ENCODE data around the gene CPB2. TPM values are rescaled to one million over a fixed set of nuclear protein-coding genes. Genes with fewer than 3 reads are reported as not detected.

Gene CPB2, protein sequence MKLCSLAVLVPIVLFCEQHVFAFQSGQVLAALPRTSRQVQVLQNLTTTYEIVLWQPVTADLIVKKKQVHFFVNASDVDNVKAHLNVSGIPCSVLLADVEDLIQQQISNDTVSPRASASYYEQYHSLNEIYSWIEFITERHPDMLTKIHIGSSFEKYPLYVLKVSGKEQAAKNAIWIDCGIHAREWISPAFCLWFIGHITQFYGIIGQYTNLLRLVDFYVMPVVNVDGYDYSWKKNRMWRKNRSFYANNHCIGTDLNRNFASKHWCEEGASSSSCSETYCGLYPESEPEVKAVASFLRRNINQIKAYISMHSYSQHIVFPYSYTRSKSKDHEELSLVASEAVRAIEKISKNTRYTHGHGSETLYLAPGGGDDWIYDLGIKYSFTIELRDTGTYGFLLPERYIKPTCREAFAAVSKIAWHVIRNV
- polyA plus RNA-seq (2013, experiment 1 of 4) = not detected
- not detected for polyA plus RNA-seq (2013, experiment 2 of 4)
- polyA plus RNA-seq (2013, experiment 3 of 4) = not detected
- polyA plus RNA-seq (2013, experiment 4 of 4) = not detected

DNA sequence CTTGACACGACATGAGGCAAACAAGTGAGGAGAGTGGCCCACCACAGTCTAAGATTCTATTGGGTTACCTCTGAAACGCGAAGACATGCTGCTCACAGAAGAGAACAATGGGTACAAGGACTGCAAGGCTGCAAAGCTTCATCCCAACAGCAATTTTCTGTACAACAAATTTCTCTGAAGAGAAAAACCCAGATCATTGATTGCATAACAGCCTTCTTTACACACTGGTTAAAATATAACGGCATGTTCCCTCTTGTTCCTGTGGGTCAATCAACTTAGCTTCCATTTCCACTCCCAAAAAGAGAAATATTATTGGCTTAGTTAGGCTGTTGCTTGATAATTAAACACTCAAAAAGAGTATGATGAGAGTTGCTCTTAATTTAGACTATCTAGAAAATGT is at the start of gene CPB2:
Gene CPB2, minus strand, starts transcription at position 166 of the 400 bp plus-strand sequence. Its CDS starts 24 bp downstream, at position 142.
- no peaks in the 10 kb centered on the region for H3K27me3 ChIP-seq (ENCODE audit: control insufficient read depth, insufficient read depth, low read length, poor library complexity, severe bottlenecking)
- H3K27ac ChIP-seq (ENCODE audit: insufficient read depth, low read depth, low read length, poor library complexity, severe bottlenecking) = no peak within 1 kb of the TSS
- WGBS, 2 experiments = 94% methylated on average over 4 of the region's 4 CpGs
- no peaks in the 10 kb centered on the region for H3K36me3 ChIP-seq (ENCODE audit: control insufficient read depth, insufficient read depth, low read length)
- no peak within 1 kb of the TSS for H3K4me3 ChIP-seq (ENCODE audit: insufficient read depth, low read depth, low read length)
- no peaks in the 10 kb centered on the region for H3K9me3 ChIP-seq (ENCODE audit: control insufficient read depth, low read length)
- H3K4me1 ChIP-seq (ENCODE audit: control insufficient read depth, insufficient read depth, low read length) = no peaks in the 10 kb centered on the region

DNA sequence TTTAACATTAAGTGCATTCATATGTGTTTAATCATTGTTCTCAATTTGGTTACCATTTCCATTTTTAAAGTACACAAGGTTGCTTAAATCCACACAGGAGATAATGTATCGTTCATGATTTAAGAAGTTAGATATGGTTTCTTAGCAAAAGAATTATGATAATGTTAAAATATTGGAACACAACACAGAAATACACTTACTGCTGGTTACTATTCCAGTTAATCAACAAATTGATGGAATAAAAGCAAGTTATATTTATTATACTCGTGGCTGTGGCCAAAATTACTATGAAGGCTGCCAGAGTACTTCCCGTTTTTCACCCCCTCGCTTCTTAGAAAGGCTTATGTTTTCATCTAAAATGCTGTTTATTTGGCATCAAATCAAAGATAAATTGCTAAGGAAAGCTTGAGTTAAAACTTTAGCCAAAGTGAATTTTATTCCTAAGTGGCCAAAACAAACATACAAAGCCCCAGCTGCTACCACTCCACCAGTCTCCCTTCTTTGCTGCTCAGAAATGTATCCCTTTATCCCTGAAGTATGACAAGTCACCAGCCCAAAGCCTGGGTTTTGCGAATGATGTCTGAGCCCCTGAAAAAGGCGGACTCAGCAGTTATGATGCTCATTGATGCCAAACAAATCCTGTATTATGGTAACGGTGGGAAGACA is 49.4 kb upstream of the CPB2 start:
- Histone ChIP-seq H3K4me3 (ENCODE audit: insufficient read depth, low read depth, low read length) (no peak overlapping the region), H3K27me3 (ENCODE audit: control insufficient read depth, insufficient read depth, low read length, poor library complexity, severe bottlenecking) (no peaks in the 10 kb centered on the region), H3K36me3 (ENCODE audit: control insufficient read depth, insufficient read depth, low read length) (no peaks in the 10 kb centered on the region), H3K9me3 (ENCODE audit: control insufficient read depth, low read length) (no peaks in the 10 kb centered on the region), H3K4me1 (ENCODE audit: control insufficient read depth, insufficient read depth, low read length) (no peaks in the 10 kb centered on the region), H3K27ac (ENCODE audit: insufficient read depth, low read depth, low read length, poor library complexity, severe bottlenecking) (no peak overlapping the region)
- WGBS, 2 experiments = 82 to 92% methylated on average over 5 to 6 of the region's 7 CpGs

DNA sequence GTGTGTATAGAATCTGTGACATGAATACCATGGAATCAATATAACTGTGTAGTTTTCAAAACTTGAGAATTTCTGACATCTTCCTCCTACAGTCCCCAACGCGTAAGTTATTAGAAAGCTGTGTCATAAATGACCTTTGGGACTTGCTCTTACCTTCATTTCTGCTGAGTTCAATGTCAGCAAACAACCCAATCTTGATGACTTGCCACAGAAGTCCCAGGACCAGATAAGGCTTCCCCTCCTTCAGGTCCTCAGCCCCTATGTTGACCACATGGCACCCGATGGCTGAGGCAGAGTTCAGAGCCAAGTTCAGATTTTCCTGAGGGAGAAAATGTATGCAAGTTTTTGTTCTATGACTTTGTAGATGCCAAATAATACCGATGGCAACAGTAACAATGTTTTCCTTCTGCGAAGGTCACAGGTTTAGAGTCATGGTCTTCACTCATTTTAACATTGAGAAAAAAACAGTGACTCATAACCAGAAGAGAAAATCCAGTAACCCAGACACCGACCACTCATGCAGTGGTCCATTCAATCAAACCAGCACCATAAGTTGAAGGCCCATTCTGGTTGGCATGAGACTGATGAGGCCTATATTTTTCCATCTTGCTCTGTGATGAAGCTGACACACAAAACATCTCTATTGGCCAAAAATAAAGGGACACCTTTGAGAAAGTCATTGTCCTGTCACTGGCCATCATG is 47.9 kb upstream of the CPB2 start:
- Histone ChIP-seq H3K4me3 (ENCODE audit: insufficient read depth, low read depth, low read length) (no peak overlapping the region), H3K27me3 (ENCODE audit: control insufficient read depth, insufficient read depth, low read length, poor library complexity, severe bottlenecking) (no peaks in the 10 kb centered on the region), H3K9me3 (ENCODE audit: control insufficient read depth, low read length) (no peaks in the 10 kb centered on the region), H3K27ac (ENCODE audit: insufficient read depth, low read depth, low read length, poor library complexity, severe bottlenecking) (no peak overlapping the region), H3K36me3 (ENCODE audit: control insufficient read depth, insufficient read depth, low read length) (no peaks in the 10 kb centered on the region), H3K4me1 (ENCODE audit: control insufficient read depth, insufficient read depth, low read length) (no peaks in the 10 kb centered on the region)
- 93% methylated on average over 6 of the region's 6 CpGs for WGBS, 2 experiments

DNA sequence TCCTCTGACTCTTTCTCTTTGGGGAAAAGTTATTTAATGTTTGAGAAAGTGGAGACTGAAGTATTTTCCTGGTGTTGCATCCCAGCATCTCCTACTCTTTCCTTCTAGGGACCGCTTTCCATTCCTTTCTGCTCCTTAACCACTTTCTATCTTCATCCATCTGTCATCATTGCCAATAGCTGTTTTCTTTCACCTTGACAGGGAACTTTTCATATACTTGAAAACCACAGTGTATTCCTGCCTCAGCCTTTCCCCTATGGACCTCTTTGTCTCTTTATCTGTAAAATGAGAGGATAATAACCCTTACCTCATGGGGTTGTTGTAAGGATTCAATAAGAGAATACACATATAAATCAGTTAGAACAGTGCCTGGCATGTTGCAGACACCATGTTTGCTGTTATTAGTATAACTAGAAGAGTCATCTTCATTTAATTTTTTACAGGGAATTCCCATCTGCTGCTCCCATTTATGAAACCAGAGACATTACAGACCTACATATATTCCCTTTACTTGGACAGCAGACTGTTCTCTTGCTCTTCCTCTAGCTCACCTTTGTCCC is 45.4 kb upstream of the CPB2 start:
- WGBS, 2 experiments = 90 to 93% methylated on average over 1 of the region's 1 CpG

DNA sequence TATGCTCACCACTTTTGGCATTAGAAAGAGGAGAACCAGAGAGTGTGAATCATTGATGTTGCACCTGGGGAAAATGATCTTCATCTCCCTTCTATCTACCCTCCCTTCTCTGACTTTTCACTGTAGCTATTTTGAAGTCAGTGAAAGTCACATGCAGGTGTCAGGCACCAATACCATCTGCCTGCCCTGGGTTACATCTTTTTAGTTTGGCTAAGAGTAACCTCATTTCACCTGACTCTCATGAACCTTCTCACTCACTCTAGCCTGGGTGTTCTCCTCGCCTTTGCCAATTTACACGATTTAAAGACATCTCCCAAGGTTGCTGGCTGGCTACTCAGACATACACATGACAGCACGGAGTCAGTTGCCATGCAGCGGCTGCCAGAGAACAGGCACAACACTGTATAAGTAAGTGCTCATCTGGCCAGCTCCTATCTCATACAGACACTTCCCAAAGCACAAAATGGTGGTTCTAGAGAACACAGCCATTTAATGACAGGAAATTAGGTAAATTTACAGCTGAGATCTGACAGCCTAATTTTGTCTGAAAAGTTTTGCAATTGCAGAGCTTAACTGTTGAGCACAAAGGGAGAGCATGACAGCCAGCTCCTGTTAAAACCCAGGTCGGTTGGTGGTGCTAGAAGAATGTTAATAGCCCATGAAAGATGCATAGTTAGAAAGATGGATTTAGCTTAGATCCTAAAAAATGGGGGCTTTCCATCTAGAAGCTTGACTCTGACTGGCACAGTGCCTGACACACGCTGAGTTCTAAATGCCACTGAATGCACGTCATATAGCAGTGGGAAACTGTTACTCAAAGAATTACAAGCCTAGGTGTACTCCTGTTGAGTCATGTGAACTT is 44.7 kb upstream of the CPB2 start:
- Histone ChIP-seq H3K4me1 (ENCODE audit: control insufficient read depth, insufficient read depth, low read length) (no peaks in the 10 kb centered on the region), H3K36me3 (ENCODE audit: control insufficient read depth, insufficient read depth, low read length) (no peaks in the 10 kb centered on the region), H3K27ac (ENCODE audit: insufficient read depth, low read depth, low read length, poor library complexity, severe bottlenecking) (no peak overlapping the region), H3K4me3 (ENCODE audit: insufficient read depth, low read depth, low read length) (no peak overlapping the region), H3K27me3 (ENCODE audit: control insufficient read depth, insufficient read depth, low read length, poor library complexity, severe bottlenecking) (peaks cover 6% of the 10 kb centered on the region), H3K9me3 (ENCODE audit: control insufficient read depth, low read length) (no peaks in the 10 kb centered on the region)
- WGBS, 2 experiments = 83 to 85% methylated on average over 7 of the region's 7 CpGs

More for the DNA sequence above, 45.4 kb upstream of the CPB2 start:
- Histone ChIP-seq H3K4me3 (ENCODE audit: insufficient read depth, low read depth, low read length) (no peak overlapping the region), H3K27ac (ENCODE audit: insufficient read depth, low read depth, low read length, poor library complexity, severe bottlenecking) (no peak overlapping the region), H3K9me3 (ENCODE audit: control insufficient read depth, low read length) (no peaks in the 10 kb centered on the region), H3K4me1 (ENCODE audit: control insufficient read depth, insufficient read depth, low read length) (no peaks in the 10 kb centered on the region), H3K36me3 (ENCODE audit: control insufficient read depth, insufficient read depth, low read length) (no peaks in the 10 kb centered on the region), H3K27me3 (ENCODE audit: control insufficient read depth, insufficient read depth, low read length, poor library complexity, severe bottlenecking) (peaks cover 6% of the 10 kb centered on the region)

DNA sequence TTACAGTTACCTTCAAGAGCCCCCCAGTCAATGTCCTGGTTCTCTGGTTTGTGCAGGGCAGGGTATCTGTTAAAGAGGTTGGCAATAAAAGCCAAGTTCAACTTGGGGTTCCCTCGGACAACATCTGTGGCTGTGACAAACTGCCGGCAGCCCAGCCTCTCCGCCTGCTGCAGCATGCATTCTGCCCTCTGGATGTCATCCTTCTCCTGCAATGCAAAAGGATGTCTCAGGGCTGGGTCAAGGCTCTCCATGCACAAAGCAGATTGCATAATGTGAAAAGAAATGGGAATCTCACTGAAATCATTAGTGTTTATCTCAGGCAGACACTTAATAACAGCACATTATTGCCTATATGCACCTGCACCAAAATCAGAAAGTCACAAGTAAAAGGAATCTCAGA is 42.1 kb upstream of the CPB2 start:
- 44 to 46% methylated on average over 3 of the region's 3 CpGs for WGBS, 2 experiments
- no peaks in the 10 kb centered on the region for H3K36me3 ChIP-seq (ENCODE audit: control insufficient read depth, insufficient read depth, low read length)
- H3K4me1 ChIP-seq (ENCODE audit: control insufficient read depth, insufficient read depth, low read length) = no peaks in the 10 kb centered on the region
- H3K4me3 ChIP-seq (ENCODE audit: insufficient read depth, low read depth, low read length) = no peak overlapping the region
- no peak overlapping the region for H3K27ac ChIP-seq (ENCODE audit: insufficient read depth, low read depth, low read length, poor library complexity, severe bottlenecking)
- no peaks in the 10 kb centered on the region for H3K9me3 ChIP-seq (ENCODE audit: control insufficient read depth, low read length)
- peaks cover 7% of the 10 kb centered on the region for H3K27me3 ChIP-seq (ENCODE audit: control insufficient read depth, insufficient read depth, low read length, poor library complexity, severe bottlenecking)

DNA sequence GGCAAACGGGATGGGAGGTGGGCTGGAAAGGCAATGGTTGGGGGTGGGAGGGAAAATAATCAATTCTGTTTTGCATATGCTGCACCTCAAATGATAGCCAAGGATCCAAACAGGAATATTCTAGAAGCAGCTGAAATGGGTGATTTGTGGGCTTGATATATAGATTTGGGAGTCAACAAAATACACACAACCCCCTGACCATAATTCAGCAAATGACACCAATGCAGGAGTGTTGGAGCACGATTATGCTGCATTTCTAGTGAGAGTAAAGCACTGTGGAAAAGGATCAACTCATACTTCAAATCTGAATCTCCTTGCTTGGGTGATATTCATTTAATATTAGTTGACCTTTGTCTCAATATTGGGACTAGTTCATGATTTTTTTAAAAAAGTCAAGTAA is 41.1 kb upstream of the CPB2 start:
- Histone ChIP-seq H3K36me3 (ENCODE audit: control insufficient read depth, insufficient read depth, low read length) (no peaks in the 10 kb centered on the region), H3K4me1 (ENCODE audit: control insufficient read depth, insufficient read depth, low read length) (no peaks in the 10 kb centered on the region), H3K27ac (ENCODE audit: insufficient read depth, low read depth, low read length, poor library complexity, severe bottlenecking) (no peak overlapping the region), H3K4me3 (ENCODE audit: insufficient read depth, low read depth, low read length) (no peak overlapping the region), H3K27me3 (ENCODE audit: control insufficient read depth, insufficient read depth, low read length, poor library complexity, severe bottlenecking) (peaks cover 14% of the 10 kb centered on the region), H3K9me3 (ENCODE audit: control insufficient read depth, low read length) (no peaks in the 10 kb centered on the region)
- 61 to 65% methylated on average over 2 of the region's 2 CpGs for WGBS, 2 experiments

DNA sequence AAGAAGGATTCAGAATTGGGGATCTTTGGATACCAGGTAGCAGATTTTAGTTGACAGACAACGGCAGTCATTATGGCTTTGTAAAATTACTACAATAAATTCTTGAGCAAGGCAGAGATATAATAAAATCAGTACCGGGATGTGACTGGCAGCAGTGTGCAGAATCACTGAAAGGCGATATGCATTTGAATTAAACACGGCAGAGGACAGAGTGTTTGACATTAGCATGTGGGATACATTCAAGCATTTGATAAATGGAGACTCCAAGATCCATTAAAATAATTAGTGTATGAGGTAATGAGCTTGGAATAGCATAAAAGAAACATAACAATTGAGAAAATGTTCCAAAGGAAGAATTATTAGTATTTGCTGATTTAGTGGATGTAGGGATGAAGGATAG is 40.3 kb upstream of the CPB2 start:
- Histone ChIP-seq H3K36me3 (ENCODE audit: control insufficient read depth, insufficient read depth, low read length) (no peaks in the 10 kb centered on the region), H3K27ac (ENCODE audit: insufficient read depth, low read depth, low read length, poor library complexity, severe bottlenecking) (no peak overlapping the region), H3K4me1 (ENCODE audit: control insufficient read depth, insufficient read depth, low read length) (no peaks in the 10 kb centered on the region), H3K9me3 (ENCODE audit: control insufficient read depth, low read length) (no peaks in the 10 kb centered on the region), H3K4me3 (ENCODE audit: insufficient read depth, low read depth, low read length) (no peak overlapping the region), H3K27me3 (ENCODE audit: control insufficient read depth, insufficient read depth, low read length, poor library complexity, severe bottlenecking) (peaks cover 14% of the 10 kb centered on the region)
- 88 to 90% methylated on average over 4 of the region's 4 CpGs for WGBS, 2 experiments

DNA sequence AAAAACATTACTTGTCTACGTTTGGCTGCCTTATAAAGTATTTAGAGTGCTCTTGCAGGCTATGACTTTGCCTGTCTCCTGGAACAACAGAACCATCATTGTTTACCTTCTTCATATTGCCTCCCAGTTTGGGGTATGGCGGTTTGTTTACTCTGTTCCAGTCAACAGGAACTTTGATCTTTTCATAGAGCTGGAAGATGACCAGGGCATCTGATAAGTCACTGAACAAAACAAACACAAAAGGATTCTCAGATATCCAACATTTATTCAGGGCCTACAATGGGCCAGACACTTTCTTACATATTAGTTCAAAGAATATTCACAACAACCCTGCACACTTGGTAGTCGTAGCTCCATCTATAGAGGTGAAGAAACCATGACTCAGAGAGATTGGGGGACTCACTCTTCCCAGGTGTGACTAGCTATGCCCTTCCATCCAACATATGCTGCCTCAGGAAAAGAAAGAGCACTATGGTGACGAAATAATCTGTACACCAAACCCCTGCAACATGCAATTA is 38.4 kb upstream of the CPB2 start:
- no peaks in the 10 kb centered on the region for H3K36me3 ChIP-seq (ENCODE audit: control insufficient read depth, insufficient read depth, low read length)
- H3K4me1 ChIP-seq (ENCODE audit: control insufficient read depth, insufficient read depth, low read length) = no peaks in the 10 kb centered on the region
- H3K9me3 ChIP-seq (ENCODE audit: control insufficient read depth, low read length) = no peaks in the 10 kb centered on the region
- 91 to 96% methylated on average over 4 of the region's 4 CpGs for WGBS, 2 experiments
- H3K27ac ChIP-seq (ENCODE audit: insufficient read depth, low read depth, low read length, poor library complexity, severe bottlenecking) = no peak overlapping the region
- no peak overlapping the region for H3K4me3 ChIP-seq (ENCODE audit: insufficient read depth, low read depth, low read length)
- H3K27me3 ChIP-seq (ENCODE audit: control insufficient read depth, insufficient read depth, low read length, poor library complexity, severe bottlenecking) = peaks cover 14% of the 10 kb centered on the region
